Lower lobe of right lung (tissue), 2 donors: ENCODE results near the gene CCDC88B. TPM values are rescaled to one million over a fixed set of nuclear protein-coding genes. Genes with fewer than 3 reads are reported as not detected.

ENCODE experiments used
- ATAC-seq, 2 donors: fragments of 200-7000 bp; cut with Tn5 transposase; one replicate each; pipeline ENCODE4 v1.9.1; 2020 to 2022; ENCODE audit warnings: mild to moderate bottlenecking in 2 of 2, moderate library complexity in 2 of 2
- DNase-seq: peaks from one replicate; pipeline ENCODE4 v3.0.0-alpha.2; 2020
- H3K27ac ChIP-seq: fragments of 200-600 bp; one replicate; pipeline ENCODE4 v1.8.0; 2022
- H3K27me3 ChIP-seq: fragments of 200-600 bp; one replicate; pipeline ENCODE4 v1.8.0; 2022; ENCODE audit warnings: low read depth
- H3K36me3 ChIP-seq: fragments of 200-600 bp; one replicate; pipeline ENCODE4 v1.8.0; 2022; ENCODE audit warnings: mild to moderate bottlenecking
- H3K4me1 ChIP-seq: fragments of 200-600 bp; one replicate; pipeline ENCODE4 v1.8.0; 2022
- H3K4me3 ChIP-seq: fragments of 200-600 bp; one replicate; pipeline ENCODE4 v1.8.0; 2022; ENCODE audit warnings: mild to moderate bottlenecking
- H3K9me3 ChIP-seq: fragments of 200-600 bp; one replicate; pipeline ENCODE4 v1.8.0; 2022
- intact Hi-C: fragments of 100-400 bp; cut with DNase I; formaldehyde crosslinking; loops from one replicate; pipeline ENCODE4 v1.11.0; 2022
- long read RNA-seq: library from polyadenylated mRNA; unstranded; transcript quantifications from one replicate; pipeline ENCODE4 v2.0.0, GENCODE V29; 2021
- total RNA-seq: library from RNA; stranded (reverse); fragmentation: NEBNext Ultra II Directional; extraction: Animal tissue kit (Norgen Biotek cat#: 25700); gene quantifications from one replicate; pipeline ENCODE4 v1.2.1, GENCODE V29; 2021
- TF ChIP-seq, protein P1 (sequence below): fragments of 200-600 bp; IDR thresholded peaks from one replicate; pipeline ENCODE4 v1.8.0; 2022; ENCODE audit warnings: antibody characterized with exemption, mild to moderate bottlenecking
- donor health status: DM: no; HTN: yes; CAD: no; lungs with severe emphysema.

CCDC88B gene
- total RNA-seq, result 40.0 TPM
- long read RNA-seq, full-length matches to known transcripts, result 11 of 49 reads
- long read RNA-seq, partial matches to known transcripts, result 25 of 49 reads
- long read RNA-seq, other reads (novel, unspliced or antisense), result 13 of 49 reads

- TF ChIP-seq, protein P1, sequence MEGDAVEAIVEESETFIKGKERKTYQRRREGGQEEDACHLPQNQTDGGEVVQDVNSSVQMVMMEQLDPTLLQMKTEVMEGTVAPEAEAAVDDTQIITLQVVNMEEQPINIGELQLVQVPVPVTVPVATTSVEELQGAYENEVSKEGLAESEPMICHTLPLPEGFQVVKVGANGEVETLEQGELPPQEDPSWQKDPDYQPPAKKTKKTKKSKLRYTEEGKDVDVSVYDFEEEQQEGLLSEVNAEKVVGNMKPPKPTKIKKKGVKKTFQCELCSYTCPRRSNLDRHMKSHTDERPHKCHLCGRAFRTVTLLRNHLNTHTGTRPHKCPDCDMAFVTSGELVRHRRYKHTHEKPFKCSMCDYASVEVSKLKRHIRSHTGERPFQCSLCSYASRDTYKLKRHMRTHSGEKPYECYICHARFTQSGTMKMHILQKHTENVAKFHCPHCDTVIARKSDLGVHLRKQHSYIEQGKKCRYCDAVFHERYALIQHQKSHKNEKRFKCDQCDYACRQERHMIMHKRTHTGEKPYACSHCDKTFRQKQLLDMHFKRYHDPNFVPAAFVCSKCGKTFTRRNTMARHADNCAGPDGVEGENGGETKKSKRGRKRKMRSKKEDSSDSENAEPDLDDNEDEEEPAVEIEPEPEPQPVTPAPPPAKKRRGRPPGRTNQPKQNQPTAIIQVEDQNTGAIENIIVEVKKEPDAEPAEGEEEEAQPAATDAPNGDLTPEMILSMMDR, result no peak
- Histone ChIP-seq H3K27me3 (no peaks in the 10 kb centered on the region), H3K9me3 (no peaks in the 10 kb centered on the region), H3K4me3 (peak within 1 kb of the TSS; percentile 48), H3K4me1 (peaks cover 38% of the 10 kb centered on the region), H3K36me3 (peaks cover 15% of the 10 kb centered on the region), H3K27ac (peak within 1 kb of the TSS; percentile 65)
- DNase-seq (peak; percentile 90), ATAC-seq (peak; percentile 43 to 63)
- intact Hi-C loops, result no loop called here
Observed at GRCh38 chr11:64339754-64340408, at the start of gene CCDC88B. Gene CCDC88B, plus strand, starts transcription at chr11:64340204. Its CDS starts 63 bp downstream, at chr11:64340267.

DNA sequence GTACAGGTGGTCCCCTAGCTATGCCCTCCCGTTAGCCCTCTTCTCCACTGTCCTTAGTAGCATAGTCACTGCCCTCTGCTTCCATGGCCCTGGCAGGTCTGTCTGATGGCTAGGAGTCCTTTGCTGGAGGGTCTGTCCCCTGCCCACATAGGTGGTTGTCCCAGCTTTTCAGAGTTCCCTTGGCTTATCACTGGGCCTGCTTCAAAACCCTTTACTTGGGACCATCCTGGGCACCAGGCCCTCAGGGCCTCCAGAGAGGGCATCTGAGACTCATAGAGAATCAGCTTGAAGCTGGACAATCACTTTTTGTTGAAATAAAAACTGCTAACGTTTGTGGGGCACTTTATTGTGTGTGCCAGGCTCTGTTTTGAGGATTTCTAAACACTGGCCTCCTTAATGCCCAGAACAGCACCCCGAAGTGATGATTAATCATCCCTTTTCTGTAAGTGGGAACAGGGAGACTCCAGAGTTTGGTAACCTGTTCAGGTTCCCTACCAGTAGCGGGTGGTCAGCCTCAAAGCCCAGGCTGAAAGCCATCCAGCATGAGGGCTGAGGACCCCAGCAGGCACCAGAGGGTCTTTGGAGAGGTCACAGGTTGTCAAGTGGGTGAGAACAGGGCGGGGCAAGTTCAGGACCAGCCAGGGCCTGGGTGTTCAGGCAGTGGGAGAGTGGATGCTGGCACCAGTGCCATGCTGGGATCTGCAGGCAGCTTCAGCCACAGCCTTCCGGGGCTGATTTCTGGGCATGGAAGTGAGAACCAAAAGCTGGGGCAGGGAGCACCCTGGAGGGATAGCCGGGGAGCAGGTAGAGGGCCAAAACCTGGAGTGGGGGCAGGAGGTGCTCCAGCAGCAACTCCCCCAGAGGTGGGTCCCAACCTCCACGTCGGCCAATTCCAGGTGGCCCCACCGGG lies 49.4 kb upstream of the CCDC88B start:
- peaks cover 54% of the 10 kb centered on the region for H3K27me3 ChIP-seq
- intact Hi-C loops, result no loop called here
- ATAC-seq, result no peak
- H3K9me3 ChIP-seq, result no peaks in the 10 kb centered on the region
- no peaks in the 10 kb centered on the region for H3K36me3 ChIP-seq
- DNase-seq, result no peak
- no peak overlapping the region for H3K27ac ChIP-seq
- H3K4me1 ChIP-seq, result peaks cover 25% of the 10 kb centered on the region
- H3K4me3 ChIP-seq, result no peak overlapping the region
- TF ChIP-seq, protein P1, result no peak

DNA sequence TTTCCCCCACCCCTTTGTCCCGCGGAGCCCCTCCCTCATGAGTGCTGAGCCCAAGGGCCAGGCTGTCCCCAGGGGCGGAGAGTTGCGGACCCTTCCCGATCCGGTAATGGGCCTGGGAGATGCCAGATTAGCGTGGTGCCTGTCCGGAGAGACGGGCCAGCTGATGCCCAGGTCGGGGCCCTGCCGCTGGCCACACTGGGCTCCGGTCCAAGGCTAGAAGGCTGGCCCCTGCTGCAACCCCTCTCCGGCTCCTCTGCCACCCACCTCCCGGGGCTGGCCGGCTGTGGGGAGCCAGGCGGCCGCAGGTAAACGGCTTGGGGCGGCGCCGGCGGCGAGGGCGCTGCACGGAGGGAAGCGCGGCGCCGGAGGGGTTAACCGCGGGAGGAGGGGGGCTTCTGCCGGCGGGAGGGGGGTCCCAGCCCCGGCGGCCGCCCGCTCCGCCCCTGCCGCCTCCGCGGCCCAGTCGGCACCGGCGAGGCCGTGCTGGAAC lies 48.7 kb upstream of the CCDC88B start, which contains the start of gene KCNK4:
KCNK4 (plus strand) TSS at position 41 of the 490 bp plus-strand sequence. CDS start 1,717 bp downstream, outside the sequence.
- Histone ChIP-seq H3K9me3 (no peaks in the 10 kb centered on the region), H3K27ac (no peak within 1 kb of the TSS), H3K36me3 (no peaks in the 10 kb centered on the region), H3K27me3 (peaks cover 61% of the 10 kb centered on the region), H3K4me1 (peaks cover 20% of the 10 kb centered on the region), H3K4me3 (peak within 1 kb of the TSS; percentile 44)
- no peak for ATAC-seq
- intact Hi-C loops, result no loop called here
- DNase-seq, result no peak
- TF ChIP-seq, protein P1, result no peak

- no peak for DNase-seq
- H3K4me1 ChIP-seq, result peaks cover 18% of the 10 kb centered on the region
- H3K4me3 ChIP-seq, result peak overlapping the region; percentile 44
- H3K27ac ChIP-seq, result no peak overlapping the region
- no peaks in the 10 kb centered on the region for H3K9me3 ChIP-seq
- intact Hi-C loops, result no loop called here
- ATAC-seq, result peak; percentile 4 to 19
- H3K36me3 ChIP-seq, result no peaks in the 10 kb centered on the region
- TF ChIP-seq, protein P1, result no peak
- H3K27me3 ChIP-seq, result peaks cover 67% of the 10 kb centered on the region
Observed at GRCh38 chr11:64291752-64292459, 48.1 kb upstream of the CCDC88B start.
